ENCODE results near the gene PRPSAP1. TPM values are rescaled to one million over a fixed set of nuclear protein-coding genes. Genes with fewer than 3 reads are reported as not detected.

The PRPSAP1 gene
- total and polyA plus RNA-seq, 2 of the 8 experiments (the other 6 are each of a cell fraction or from before 2014, with no cell fraction given) = 32.0 to 54.2 TPM

- Histone ChIP-seq H3K9ac (replicated peaks in 1 of 4; ENCODE audit: extremely low read depth in 1 of 4, low read depth in 3 of 4, low read length in 3 of 4) (no peak overlapping the region), H4K20me1 (replicated peaks in 1 of 2; ENCODE audit: control insufficient read depth in 1 of 2, insufficient read depth in 2 of 2, low read length in 2 of 2) (peaks cover 0 to 4% of the 10 kb centered on the region in 2 experiments), H3K27ac (ENCODE audit: low read depth, low read length) (no peak overlapping the region), H3K4me2 (ENCODE audit: insufficient read depth in 1 of 2, low read depth in 2 of 2, low read length in 2 of 2) (peak overlapping the region; percentile 92 to 95), H2BK20ac (ENCODE audit: low read length) (no peak overlapping the region), H2BK5ac (ENCODE audit: low read depth, low read length) (no peak overlapping the region), H2BK12ac (ENCODE audit: low read depth, low read length) (peak overlapping the region; percentile 39; the same call in 1 of the 2 replicates), H2AK5ac (ENCODE audit: low read depth, low read length) (no peak overlapping the region), H3K18ac (ENCODE audit: extremely low read depth, low read length) (peak overlapping the region; percentile 32), H3K4me3 (ENCODE audit: extremely low read depth in 1 of 4, insufficient read depth in 2 of 4, low read depth in 3 of 4, low read length in 4 of 4) (peak overlapping the region; percentile 39 to 80 (median 60); a peak in 7 of 8 replicates), H4K91ac (replicated peaks; ENCODE audit: insufficient read length, low read length) (no peak overlapping the region), H3K79me2 (ENCODE audit: control insufficient read depth in 1 of 2, insufficient read depth in 2 of 2, low read length in 2 of 2) (no peaks in the 10 kb centered on the region), H3K4me1 (replicated peaks in 1 of 4; ENCODE audit: control insufficient read depth in 3 of 4, insufficient read depth in 4 of 4, low read length in 3 of 4) (peaks cover 5 to 49% (median 28%) of the 10 kb centered on the region in 4 experiments), H3K14ac (ENCODE audit: insufficient read length) (no peak overlapping the region), H3K23ac (ENCODE audit: insufficient read length) (no peak overlapping the region), H3K23me2 (ENCODE audit: low read depth, low read length) (peaks cover 23% of the 10 kb centered on the region), H3K4ac (replicated peaks; ENCODE audit: insufficient read length, low read depth, low read length) (peak overlapping the region; percentile 5), H2BK15ac (ENCODE audit: low read length) (no peak overlapping the region), H2BK120ac (replicated peaks; ENCODE audit: low read depth, low read length) (no peak overlapping the region), H3K79me1 (ENCODE audit: low read depth, low read length) (no peaks in the 10 kb centered on the region; the same call in 1 of the 2 replicates), H3K9me3 (ENCODE audit: insufficient read depth in 2 of 2, low read depth in 1 of 2, low read length in 1 of 2) (no peaks in the 10 kb centered on the region), H3K56ac (replicated peaks; ENCODE audit: insufficient read length, low read depth, low read length) (no peak overlapping the region), H3K36me3 (ENCODE audit: control insufficient read depth in 2 of 4, insufficient read depth in 4 of 4, low read length in 3 of 4) (peaks cover 0 to 2% (median under 1%) of the 10 kb centered on the region in 4 experiments; a peak in 1 of 8 replicates), H3K27me3 (replicated peaks in 1 of 4; ENCODE audit: control insufficient read depth in 3 of 4, extremely low read depth in 1 of 4, insufficient read depth in 3 of 4, low read length in 3 of 4) (peaks cover 18 to 47% (median 33%) of the 10 kb centered on the region in 4 experiments; a peak in 6 of 7 replicates), H2AFZ (ENCODE audit: low read length) (no peak overlapping the region; the same call in 1 of the 2 replicates), H4K5ac (ENCODE audit: insufficient read length, low read depth, low read length) (no peak overlapping the region), H4K8ac (ENCODE audit: extremely low read depth, insufficient read depth, low read length) (no peak overlapping the region; the same call in 1 of the 2 replicates)
- FAIRE-seq = no peak
- POLR2A ChIA-PET (ENCODE audit: partially characterized antibody) = interaction anchor here (0.6 to 4.0 kb wide), 6 partner anchors 20 to 408 kb away, joined by 3 to 15 read pairs (median 6); partner anchors contain the start of gene PRPSAP1
- 13% methylated on average over 39 of the region's 74 CpGs; no CpG with 5 or more reads in 1 of the 2 experiments for WGBS, 2 experiments (ENCODE audit: extremely low coverage in 1 of 2, insufficient coverage in 1 of 2, insufficient read length in 1 of 2, insufficient replicate concordance in 2 of 2, low coverage in 1 of 2, low lambda C conversion rate in 2 of 2, missing lambda C conversion rate in 1 of 2)
- DNase-seq (ENCODE audit: low read depth in 1 of 2, low spot score in 2 of 2) = peak in 1 of 2 experiments; percentile 74
- CTCF ChIA-PET (ENCODE audit: partially characterized antibody) = interaction anchor here (0.6 to 28.1 kb wide), 33 partner anchors 9 to 504 kb away, joined by 3 to 635 read pairs (median 6); partner anchors contain the start of genes FBF1, PRPSAP1, QRICH2 and UBE2O
- TF ChIP-seq ATF2 (IDR thresholded peaks at IDR 0.05; ENCODE audit: low read length) = no peak
Observed at GRCh38 chr17:76384987-76385891, 31.5 kb upstream of the PRPSAP1 start.
